ENCODE results near the gene RASAL2. TPM values are rescaled to one million over a fixed set of nuclear protein-coding genes. Genes with fewer than 3 reads are reported as not detected.

RASAL2 gene
- polyA plus RNA-seq, 2 of the 4 experiments (the other 2 are of a cell fraction), result 7.1 to 17.6 TPM

- ATAC-seq (0 out of 6 replicates have a peak, but pooled peaks of 1 of the 2 experiments have one; percentile 27), DNase-seq (ENCODE audit: low read depth in 1 of 2, low spot score in 1 of 2) (no peak), FAIRE-seq (no peak)
- no peak overlapping the region for H3K4me2 ChIP-seq
- TF ChIP-seq SREBF2 (IDR thresholded peaks at IDR 0.05) (no peak), ZSCAN20 (CRISPR knock-in tag; IDR thresholded peaks at IDR 0.05) (no peak), FOSL2 (IDR thresholded peaks at IDR 0.05) (no peak), FOSL2 (CRISPR knock-in tag; IDR thresholded peaks at IDR 0.05) (no peak), KDM1A (IDR thresholded peaks at IDR 0.05; ENCODE audit: low read depth) (no peak), PHF8 (IDR thresholded peaks at IDR 0.05; ENCODE audit: borderline replicate concordance, low read depth) (no peak), EHMT2 (IDR thresholded peaks at IDR 0.05; ENCODE audit: low read depth) (no peak), ZNF302 (CRISPR knock-in tag; IDR thresholded peaks at IDR 0.05) (no peak), CTCF (IDR thresholded peaks at IDR 0.05) (no peak), ESRRA (IDR thresholded peaks at IDR 0.05; ENCODE audit: borderline replicate concordance, low read length) (no peak), TFCP2L1 (CRISPR knock-in tag; IDR thresholded peaks at IDR 0.05) (no peak), HEYL (CRISPR knock-in tag; IDR thresholded peaks at IDR 0.05) (no peak), HOXB13 (CRISPR knock-in tag; IDR thresholded peaks at IDR 0.05; ENCODE audit: low read depth) (no peak), BHLHE40 (IDR thresholded peaks at IDR 0.05; ENCODE audit: low read depth, low read length) (no peak), NPAS2 (CRISPR knock-in tag; IDR thresholded peaks at IDR 0.05; ENCODE audit: borderline replicate concordance) (no peak), PBX3 (IDR thresholded peaks at IDR 0.05) (no peak), POLR2AphosphoS2 (conservative IDR thresholded peaks at IDR 0.05; ENCODE audit: low read length) (no peak)
- peaks cover 14% of the 10 kb centered on the region; the same call in 1 of the 3 replicates for H3K4me1 ChIP-seq
- H3K4me3 ChIP-seq, result no peak overlapping the region
- 85% methylated on average over 2 of the region's 2 CpGs for WGBS (ENCODE audit: missing lambda C conversion rate)
- H3K27ac ChIP-seq, result no peak overlapping the region
- ChIA-PET CTCF (interaction anchor here (0.8 to 2.6 kb wide), 3 partner anchors 9 to 238 kb away, joined by 3 to 16 read pairs (median 7); no protein-coding TSS in a partner anchor), POLR2A (no interaction called here)
- no peaks in the 10 kb centered on the region for H3K9me3 ChIP-seq
Observed at GRCh38 chr1:178275553-178275952, 181.6 kb downstream of the RASAL2 start.

DNA sequence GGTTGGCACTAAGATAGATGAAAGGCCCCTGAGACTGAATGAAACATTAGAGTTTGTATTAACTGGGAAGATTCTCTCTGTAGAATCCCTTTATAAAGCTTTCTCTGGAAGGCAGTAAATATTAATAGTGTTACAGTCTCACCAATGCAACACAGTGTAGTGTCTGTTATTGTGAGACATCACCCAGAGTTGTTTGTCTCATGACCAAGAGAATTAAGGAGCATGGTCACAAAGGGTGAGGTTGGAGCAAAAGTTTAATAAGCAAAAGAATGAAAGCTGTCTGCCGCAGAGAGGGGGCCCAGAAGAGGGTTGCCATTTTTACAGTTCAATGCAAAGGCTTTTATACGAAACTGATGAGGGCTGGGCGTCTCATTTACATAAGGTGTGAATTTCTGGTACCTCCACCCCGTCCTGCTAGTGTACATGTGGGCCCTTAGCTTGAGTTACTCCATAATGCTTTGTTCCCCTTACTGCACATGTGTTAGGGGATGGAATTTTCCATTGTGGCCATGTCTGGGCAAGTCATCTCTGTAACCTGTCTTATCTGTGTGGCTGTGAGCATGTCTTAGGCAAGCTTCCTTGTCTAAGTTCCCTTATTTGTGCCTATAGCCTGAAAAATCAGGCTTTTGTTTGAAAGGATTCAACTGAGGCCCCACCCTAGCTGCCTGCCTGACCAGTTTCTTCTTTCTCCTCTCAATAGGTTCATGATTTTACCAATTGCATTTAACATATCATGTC is 184.1 kb downstream of the RASAL2 start:
- peaks cover 19% of the 10 kb centered on the region; the same call in 2 of the 3 replicates for H3K4me1 ChIP-seq
- no peak for TF ChIP-seq PBX3 (IDR thresholded peaks at IDR 0.05)
- TF ChIP-seq HOXB13 (CRISPR knock-in tag; IDR thresholded peaks at IDR 0.05; ENCODE audit: low read depth), result no peak
- no peak for TF ChIP-seq CBX8 (IDR thresholded peaks at IDR 0.05)
- TF ChIP-seq MAFK (IDR thresholded peaks at IDR 0.05; ENCODE audit: partially characterized antibody), result no peak
- no peak for TF ChIP-seq CEBPB (IDR thresholded peaks at IDR 0.05)
- no peak for TF ChIP-seq HDAC2 (IDR thresholded peaks at IDR 0.05)
- no peak for TF ChIP-seq JUNB (IDR thresholded peaks at IDR 0.05)
- TF ChIP-seq MYC (IDR thresholded peaks at IDR 0.05; ENCODE audit: borderline replicate concordance, low read length), result no peak
- TF ChIP-seq, protein P1, sequence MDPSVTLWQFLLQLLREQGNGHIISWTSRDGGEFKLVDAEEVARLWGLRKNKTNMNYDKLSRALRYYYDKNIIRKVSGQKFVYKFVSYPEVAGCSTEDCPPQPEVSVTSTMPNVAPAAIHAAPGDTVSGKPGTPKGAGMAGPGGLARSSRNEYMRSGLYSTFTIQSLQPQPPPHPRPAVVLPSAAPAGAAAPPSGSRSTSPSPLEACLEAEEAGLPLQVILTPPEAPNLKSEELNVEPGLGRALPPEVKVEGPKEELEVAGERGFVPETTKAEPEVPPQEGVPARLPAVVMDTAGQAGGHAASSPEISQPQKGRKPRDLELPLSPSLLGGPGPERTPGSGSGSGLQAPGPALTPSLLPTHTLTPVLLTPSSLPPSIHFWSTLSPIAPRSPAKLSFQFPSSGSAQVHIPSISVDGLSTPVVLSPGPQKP (IDR thresholded peaks at IDR 0.05; ENCODE audit: low read depth, low read length), result no peak
- no peak for TF ChIP-seq E2F6 (IDR thresholded peaks at IDR 0.05; ENCODE audit: borderline replicate concordance, low read depth)
- no peak for TF ChIP-seq FOSL2 (IDR thresholded peaks at IDR 0.05)
- no peak for TF ChIP-seq FOSL2 (CRISPR knock-in tag; IDR thresholded peaks at IDR 0.05)
- no peak for TF ChIP-seq CBX2 (IDR thresholded peaks at IDR 0.05; ENCODE audit: borderline replicate concordance, low read depth)
- no peak for TF ChIP-seq HEYL (CRISPR knock-in tag; IDR thresholded peaks at IDR 0.05)
- no peak for TF ChIP-seq REST (IDR thresholded peaks at IDR 0.05)

More for the DNA sequence above, 184.1 kb downstream of the RASAL2 start:
- ChIA-PET CTCF (interaction anchor here (0.7 to 2.0 kb wide), 8 partner anchors 9 to 332 kb away, joined by 3 to 10 read pairs (median 4); no protein-coding TSS in a partner anchor), POLR2A (no interaction called here)
- H3K9me3 ChIP-seq, result no peaks in the 10 kb centered on the region
- no peak overlapping the region for H3K4me3 ChIP-seq
- no peak overlapping the region for H3K4me2 ChIP-seq
- no peak for ATAC-seq
- H3K27ac ChIP-seq, result peak overlapping the region in 1 of 2 experiments; percentile 41; a peak in 1 of 6 replicates
- FAIRE-seq, result no peak
- no peak for DNase-seq (ENCODE audit: low read depth in 1 of 2, low spot score in 1 of 2)
- 91% methylated on average over 4 of the region's 4 CpGs for WGBS (ENCODE audit: missing lambda C conversion rate)

Data from A549 (cell line).